Lower lobe of right lung (tissue), 2 donors: ENCODE data around the gene CERS2. TPM values are rescaled to one million over a fixed set of nuclear protein-coding genes. Genes with fewer than 3 reads are reported as not detected.
A peak's percentile ranks its signal among the peaks of the same experiment; 100 is the strongest.

ENCODE experiments used
- ATAC-seq, 2 donors: fragments of 200-7000 bp; cut with Tn5 transposase; one replicate each; pipeline ENCODE4 v1.9.1; 2020 to 2022; ENCODE audit warnings: mild to moderate bottlenecking in 2 of 2, moderate library complexity in 2 of 2
- DNase-seq: peaks from one replicate; pipeline ENCODE4 v3.0.0-alpha.2; 2020
- H3K27ac ChIP-seq: fragments of 200-600 bp; one replicate; pipeline ENCODE4 v1.8.0; 2022
- H3K27me3 ChIP-seq: fragments of 200-600 bp; one replicate; pipeline ENCODE4 v1.8.0; 2022; ENCODE audit warnings: low read depth
- H3K36me3 ChIP-seq: fragments of 200-600 bp; one replicate; pipeline ENCODE4 v1.8.0; 2022; ENCODE audit warnings: mild to moderate bottlenecking
- H3K4me1 ChIP-seq: fragments of 200-600 bp; one replicate; pipeline ENCODE4 v1.8.0; 2022
- H3K4me3 ChIP-seq: fragments of 200-600 bp; one replicate; pipeline ENCODE4 v1.8.0; 2022; ENCODE audit warnings: mild to moderate bottlenecking
- H3K9me3 ChIP-seq: fragments of 200-600 bp; one replicate; pipeline ENCODE4 v1.8.0; 2022
- CTCF ChIP-seq: fragments of 200-600 bp; IDR thresholded peaks from one replicate; pipeline ENCODE4 v1.8.0; 2022; ENCODE audit warnings: antibody characterized with exemption, mild to moderate bottlenecking
- intact Hi-C: fragments of 100-400 bp; cut with DNase I; formaldehyde crosslinking; loops from one replicate; pipeline ENCODE4 v1.11.0; 2022
- total RNA-seq: library from RNA; stranded (reverse); fragmentation: NEBNext Ultra II Directional; extraction: Animal tissue kit (Norgen Biotek cat#: 25700); gene quantifications from one replicate; pipeline ENCODE4 v1.2.1, GENCODE V29; 2021
- donor health status: DM: no; HTN: yes; CAD: no; lungs with severe emphysema.

The CERS2 gene
- total RNA-seq, 1 donor from 2014 or later, result 297 TPM

GRCh38 chr1:150979092-150980056, 4.7 kb upstream of the CERS2 start:
- intact Hi-C loops, result no loop called here
- Histone ChIP-seq H3K4me1 (peaks cover 70% of the 10 kb centered on the region), H3K27me3 (no peaks in the 10 kb centered on the region), H3K4me3 (peak overlapping the region; percentile 42), H3K9me3 (no peaks in the 10 kb centered on the region), H3K27ac (peak overlapping the region; percentile 82), H3K36me3 (no peaks in the 10 kb centered on the region)
- DNase-seq (peak; percentile 89), ATAC-seq (peak; percentile 57 to 78)
- peak; percentile 100 for TF ChIP-seq CTCF

GRCh38 chr1:150976879-150977694, 2.5 kb upstream of the CERS2 start:
- ATAC-seq, result peak; percentile 79 to 82
- peaks cover 83% of the 10 kb centered on the region for H3K4me1 ChIP-seq

GRCh38 chr1:150976401-150976821, 1.8 kb upstream of the CERS2 start:
- Histone ChIP-seq H3K36me3 (no peaks in the 10 kb centered on the region), H3K27me3 (no peaks in the 10 kb centered on the region), H3K4me3 (no peak overlapping the region), H3K27ac (peak overlapping the region; percentile 82), H3K4me1 (peaks cover 83% of the 10 kb centered on the region), H3K9me3 (no peaks in the 10 kb centered on the region)
- TF ChIP-seq CTCF, result no peak
- DNase-seq (no peak), ATAC-seq (no peak)
- intact Hi-C loops, result no loop called here

More at GRCh38 chr1:150976879-150977694, 2.5 kb upstream of the CERS2 start:
- peak overlapping the region; percentile 11 for H3K4me3 ChIP-seq
- TF ChIP-seq CTCF, result no peak
- no peaks in the 10 kb centered on the region for H3K27me3 ChIP-seq
- H3K36me3 ChIP-seq, result no peaks in the 10 kb centered on the region
- intact Hi-C loops, result no loop called here
- H3K27ac ChIP-seq, result peak overlapping the region; percentile 82
- DNase-seq, result peak; percentile 94
- H3K9me3 ChIP-seq, result no peaks in the 10 kb centered on the region

- ATAC-seq (peak; percentile 5 to 11), DNase-seq (peak; percentile 74)
- Histone ChIP-seq H3K27me3 (no peaks in the 10 kb centered on the region), H3K9me3 (no peaks in the 10 kb centered on the region), H3K4me1 (peaks cover 86% of the 10 kb centered on the region), H3K36me3 (peaks cover 2% of the 10 kb centered on the region), H3K4me3 (peak overlapping the region; percentile 89), H3K27ac (peak overlapping the region; percentile 93)
- no peak for TF ChIP-seq CTCF
- intact Hi-C loops, result no loop called here
Observed at GRCh38 chr1:150973836-150974579, 627 bp downstream of the CERS2 start.
